GM18870 (cell line): ENCODE results near the gene TTYH1.
"Not testable (repeated sequence)": the region's sequence is repeated elsewhere in the genome, so short reads cannot be mapped to it uniquely, and the experiment has no call there.

Experiments
- ATAC-seq: cut with Tn5 transposase; IDR thresholded peaks from one replicate; pipeline ENCODE4 v1.9.1; 2021; ENCODE audit warnings: moderate library complexity; ENCODE audit not compliant: unreplicated experiment

TTYH1 gene

GRCh38 chr19:54415208-54415900 lies at the start of gene TTYH1:
Gene TTYH1 (plus strand): TSS chr19:54415464. CDS start chr19:54415553, 89 bp downstream.
- no peak for ATAC-seq

- not testable (repeated sequence) for ATAC-seq
Observed at GRCh38 chr19:54365798-54366197, 49.5 kb upstream of the TTYH1 start.

- no peak for ATAC-seq
Observed at GRCh38 chr19:54366811-54367210, 48.5 kb upstream of the TTYH1 start.

- ATAC-seq = no peak
Observed at GRCh38 chr19:54369082-54369687, 46.1 kb upstream of the TTYH1 start.

- ATAC-seq = not testable (repeated sequence)
Observed at GRCh38 chr19:54369688-54370433, 45.4 kb upstream of the TTYH1 start.

- ATAC-seq = not testable (repeated sequence)
Observed at GRCh38 chr19:54370434-54370796, 44.8 kb upstream of the TTYH1 start.

- not testable (repeated sequence) for ATAC-seq
Observed at GRCh38 chr19:54371453-54371852, 43.8 kb upstream of the TTYH1 start.

GRCh38 chr19:54373781-54374631 lies 41.3 kb upstream of the TTYH1 start:
- ATAC-seq = no peak

GRCh38 chr19:54375181-54375938 lies 39.9 kb upstream of the TTYH1 start:
- not testable (repeated sequence) for ATAC-seq

- no peak for ATAC-seq
Observed at GRCh38 chr19:54376610-54377285, 38.5 kb upstream of the TTYH1 start.

- ATAC-seq = no peak
Observed at GRCh38 chr19:54379187-54379678, 36.0 kb upstream of the TTYH1 start.

- no peak for ATAC-seq
Observed at GRCh38 chr19:54380897-54381296, 34.4 kb upstream of the TTYH1 start.

GRCh38 chr19:54382041-54382440 lies 33.2 kb upstream of the TTYH1 start:
- not testable (repeated sequence) for ATAC-seq

GRCh38 chr19:54383330-54383729 lies 31.9 kb upstream of the TTYH1 start:
- ATAC-seq = no peak

- ATAC-seq = peak; percentile 58
Observed at GRCh38 chr19:54387991-54388801, 27.1 kb upstream of the TTYH1 start.

- no peak for ATAC-seq
Observed at GRCh38 chr19:54388802-54389139, 26.5 kb upstream of the TTYH1 start.

GRCh38 chr19:54389553-54389952 lies 25.7 kb upstream of the TTYH1 start:
- ATAC-seq = no peak

GRCh38 chr19:54390942-54391577 lies 24.2 kb upstream of the TTYH1 start:
- no peak for ATAC-seq
